T-cell (primary cell): Measurements from ENCODE around the gene TACO1. TPM values are rescaled to one million over a fixed set of nuclear protein-coding genes. Genes with fewer than 3 reads are reported as not detected.

Source experiments
- ATAC-seq, 4 experiments: fragments of 200-7000 bp in 3 of 4; fragments of 150-1000 bp in 1 of 4; cut with Tn5 transposase; replicated peaks in 1 of 4; 1 replicate in 3 of 4; 2 replicates in 1 of 4; pipeline ENCODE4 v1.10.0; 2021; ENCODE audit warnings: moderate library complexity in 3 of 4, mild to moderate bottlenecking in 2 of 4, moderate number of reproducible peaks in 1 of 4
- CTCF ChIA-PET, 2 donors: fragments of 300-600 bp; sonication (Branson Sonifier 250); formaldehyde crosslinking; loops; one replicate each; lab custom pipeline; 2022; ENCODE audit warnings: antibody characterized with exemption in 2 of 2; lab: Charles Lee
- POLR2A ChIA-PET, 2 donors: fragments of 300-600 bp; sonication (Branson Sonifier 250); formaldehyde crosslinking; loops; one replicate each; lab custom pipeline; 2022; ENCODE audit warnings: antibody characterized with exemption in 2 of 2; lab: Charles Lee
- DNase-seq, 35 experiments: peaks; one replicate each; pipeline versions ENCODE4 v3.0.0 to v3.0.0-alpha.2; 2013 to 2023
- H3K27ac ChIP-seq: one replicate; pipeline ENCODE4 v1.5.1; 2013; ENCODE audit warnings: low read length
- H3K27me3 ChIP-seq, 2 experiments: replicated peaks in 1 of 2; 1 replicate in 1 of 2; 2 replicates in 1 of 2; pipeline versions ENCODE4 v1.6.1 to v1.7.0; 2013; ENCODE audit warnings: low read length in 1 of 2, mixed read lengths in 1 of 2; ENCODE audit not compliant: control insufficient read depth in 2 of 2, insufficient read depth in 2 of 2; ENCODE audit errors: extremely low read depth in 1 of 2
- H3K36me3 ChIP-seq, 2 donors: 1 replicate in 1 of 2; 2 replicates in 1 of 2; pipeline versions ENCODE4 v1.6.1 to v1.7.0; 2013; ENCODE audit warnings: low read length in 1 of 2; ENCODE audit not compliant: control insufficient read depth in 2 of 2, insufficient read depth in 1 of 2; ENCODE audit errors: extremely low read depth in 1 of 2
- H3K4me1 ChIP-seq, 2 experiments: 1 replicate in 1 of 2; 2 replicates in 1 of 2; pipeline versions ENCODE4 v1.6.1 to v1.7.0; 2013; ENCODE audit warnings: low read length in 2 of 2, mixed read lengths in 1 of 2; ENCODE audit not compliant: insufficient read depth in 2 of 2, control insufficient read depth in 1 of 2; ENCODE audit errors: extremely low read depth in 1 of 2
- H3K4me3 ChIP-seq, 2 donors: 1 replicate in 1 of 2; 2 replicates in 1 of 2; pipeline versions ENCODE4 v1.5.1 to v1.7.0; 2013; ENCODE audit warnings: mild to moderate bottlenecking in 2 of 2, low read length in 1 of 2, moderate library complexity in 1 of 2; ENCODE audit not compliant: control insufficient read depth in 1 of 2; ENCODE audit errors: extremely low read depth in 1 of 2
- H3K9me3 ChIP-seq: 2 replicates; pipeline ENCODE4 v1.7.0; 2013
- H3K27ac Mint-ChIP-seq, 2 donors: one replicate each; pipeline ENCODE4 v1.8.0; 2020 to 2021; ENCODE audit warnings: mild to moderate bottlenecking in 2 of 2, mixed read lengths in 2 of 2
- H3K27me3 Mint-ChIP-seq, 2 donors: one replicate each; pipeline ENCODE4 v1.8.0; 2021 to 2022; ENCODE audit warnings: mixed read lengths in 2 of 2
- H3K36me3 Mint-ChIP-seq: one replicate; pipeline ENCODE4 v1.8.0; 2021; ENCODE audit warnings: mixed read lengths
- H3K4me1 Mint-ChIP-seq, 3 donors: one replicate each; pipeline ENCODE4 v1.8.0; 2020 to 2022; ENCODE audit warnings: mixed read lengths in 3 of 3, mild to moderate bottlenecking in 1 of 3
- H3K4me3 Mint-ChIP-seq, 3 donors: one replicate each; pipeline ENCODE4 v1.8.0; 2020 to 2022; ENCODE audit warnings: mild to moderate bottlenecking in 3 of 3, mixed read lengths in 3 of 3, moderate library complexity in 3 of 3
- H3K9me3 Mint-ChIP-seq, 3 donors: one replicate each; pipeline ENCODE4 v1.8.0; 2020 to 2022; ENCODE audit warnings: mixed read lengths in 3 of 3
- WGBS: methylation state at CpG from one replicate; pipeline ENCODE4 v1.1.5; 2013; ENCODE audit warnings: missing lambda C conversion rate; ENCODE audit not compliant: insufficient coverage; 5-methylcytosine and 5-hydroxymethylcytosine counted together
- total RNA-seq, 35 experiments: library from RNA in 6 of 35; stranded (reverse) in 6 of 35; fragments of 120-200 nt in 1 of 35; gene quantifications; one replicate each; pipeline versions ENCODE4 v1.2.1 to v1.2.4 and lab custom pipeline; 2013 to 2026

The TACO1 gene
- total RNA-seq, 5 donors from 2014 or later (not counting 1 experiment from before 2014, with no cell fraction given), result 10.9 to 20.5 (median 18.8) TPM

GRCh38 chr17:63621684-63622573 lies 21.2 kb downstream of the TACO1 start, which contains the start of gene MAP3K3:
Gene MAP3K3, plus strand, starts transcription at chr17:63622417. Its CDS starts 343 bp downstream, at chr17:63622760.
- WGBS, result 1% methylated on average over 57 of the region's 75 CpGs
- Histone ChIP-seq H3K4me1 (peaks cover 15 to 26% of the 10 kb centered on the region in 2 experiments), H3K9me3 (no peaks in the 10 kb centered on the region), H3K27ac (peak within 1 kb of the TSS; percentile 67), H3K4me3 (peak within 1 kb of the TSS; percentile 73 to 80), H3K36me3 (no peaks in the 10 kb centered on the region), H3K27me3 (no peaks in the 10 kb centered on the region)
- Mint-ChIP-seq H3K27ac (peak within 1 kb of the TSS; percentile 87 to 96), H3K4me1 (peaks cover 42 to 44% (median 43%) of the 10 kb centered on the region in 3 donors), H3K27me3 (no peaks in the 10 kb centered on the region), H3K4me3 (peak within 1 kb of the TSS; percentile 97 to 99 (median 99)), H3K9me3 (no peaks in the 10 kb centered on the region), H3K36me3 (no peaks in the 10 kb centered on the region)
- ATAC-seq (peak; percentile 89 to 90 (median 89)), DNase-seq (peak; percentile 87 to 99 (median 97))
- ChIA-PET CTCF (interaction anchor here (0.6 to 2.3 kb wide), 14 partner anchors 11 to 898 kb away, joined by 3 to 19 read pairs (median 4); partner anchors contain the start of genes CYB561 (in 1 of the 2), STRADA (in 1 of the 2) and TACO1 (in 1 of the 2)), POLR2A (interaction anchor here (0.5 to 1.2 kb wide), 8 partner anchors 9 to 963 kb away, joined by 3 to 10 read pairs (median 6); partner anchors contain the start of gene ICAM2 (in 1 of the 2))

GRCh38 chr17:63622574-63623390 lies 22.1 kb downstream of the TACO1 start:
- no peaks in the 10 kb centered on the region for H3K27me3 Mint-ChIP-seq
- DNase-seq (peak in 33 of 35 experiments; percentile 18 to 67 (median 40)), ATAC-seq (peak; percentile 19 to 47 (median 40))
- under 1% methylated on average over 85 of the region's 100 CpGs for WGBS
- Histone ChIP-seq H3K27me3 (no peaks in the 10 kb centered on the region), H3K9me3 (no peaks in the 10 kb centered on the region), H3K27ac (no peak overlapping the region), H3K36me3 (no peaks in the 10 kb centered on the region), H3K4me3 (peak overlapping the region; percentile 73 to 80), H3K4me1 (peaks cover 17 to 27% of the 10 kb centered on the region in 2 experiments)
- peak overlapping the region; percentile 97 to 99 (median 99) for H3K4me3 Mint-ChIP-seq
- H3K27ac Mint-ChIP-seq, result peak overlapping the region; percentile 87 to 96
- no peaks in the 10 kb centered on the region for H3K36me3 Mint-ChIP-seq
- H3K4me1 Mint-ChIP-seq, result peaks cover 47 to 51% (median 49%) of the 10 kb centered on the region in 3 donors
- no peaks in the 10 kb centered on the region for H3K9me3 Mint-ChIP-seq
- CTCF ChIA-PET, result interaction anchor here in 1 of 2 donors (0.6 to 2.3 kb wide), 9 partner anchors 11 to 197 kb away, joined by 3 to 19 read pairs (median 3); partner anchors contain the start of genes CYB561, STRADA and TACO1
- POLR2A ChIA-PET, result interaction anchor here in 1 of 2 donors (0.6 to 1.2 kb wide), 3 partner anchors 13 to 398 kb away, joined by 3 to 6 read pairs (median 4); partner anchors contain the start of gene ICAM2

- WGBS, result 100% methylated on average over 2 of the region's 7 CpGs
- Histone ChIP-seq H3K4me3 (peak overlapping the region in 1 of 2 donors; percentile 73), H3K27ac (no peak overlapping the region), H3K9me3 (no peaks in the 10 kb centered on the region), H3K4me1 (peaks cover 17 to 27% of the 10 kb centered on the region in 2 experiments), H3K27me3 (no peaks in the 10 kb centered on the region), H3K36me3 (no peaks in the 10 kb centered on the region)
- no peak for ATAC-seq
- H3K27me3 Mint-ChIP-seq, result no peaks in the 10 kb centered on the region
- H3K27ac Mint-ChIP-seq, result peak overlapping the region; percentile 87 to 96
- ChIA-PET CTCF (interaction anchor here in 1 of 2 donors (0.5 to 1.2 kb wide), 3 partner anchors 10 to 1024 kb away, joined by 3 to 5 read pairs (median 5); no protein-coding TSS in a partner anchor), POLR2A (interaction anchor here in 1 of 2 donors (0.6 to 0.7 kb wide), 3 partner anchors 26 to 429 kb away, joined by 3 to 6 read pairs (median 4); no protein-coding TSS in a partner anchor)
- H3K4me1 Mint-ChIP-seq, result peaks cover 50 to 58% (median 51%) of the 10 kb centered on the region in 3 donors
- DNase-seq, result no peak
- no peaks in the 10 kb centered on the region for H3K9me3 Mint-ChIP-seq
- no peaks in the 10 kb centered on the region for H3K36me3 Mint-ChIP-seq
- H3K4me3 Mint-ChIP-seq, result peak overlapping the region; percentile 97 to 99 (median 99)
These were observed 23.3 kb downstream of the TACO1 start for GRCh38 chr17:63623786-63624530.

GRCh38 chr17:63624531-63624880 lies 23.8 kb downstream of the TACO1 start:
- DNase-seq, result no peak
- Histone ChIP-seq H3K4me3 (no peak overlapping the region), H3K36me3 (peaks cover 0 to under 1% of the 10 kb centered on the region in 2 donors), H3K4me1 (peaks cover 17 to 27% of the 10 kb centered on the region in 2 experiments), H3K27me3 (no peaks in the 10 kb centered on the region), H3K27ac (no peak overlapping the region), H3K9me3 (no peaks in the 10 kb centered on the region)
- WGBS, result no CpG with 5 or more reads among the region's 1 CpG
- Mint-ChIP-seq H3K36me3 (no peaks in the 10 kb centered on the region), H3K27me3 (no peaks in the 10 kb centered on the region), H3K4me1 (peaks cover 53 to 60% (median 55%) of the 10 kb centered on the region in 3 donors), H3K4me3 (peak overlapping the region; percentile 66 to 99 (median 97)), H3K27ac (no peak overlapping the region), H3K9me3 (no peaks in the 10 kb centered on the region)
- CTCF ChIA-PET, result interaction anchor here (0.5 to 1.2 kb wide), 3 partner anchors 17 to 1023 kb away, joined by 5 to 14 read pairs (median 5); no protein-coding TSS in a partner anchor
- ATAC-seq, result no peak
- POLR2A ChIA-PET, result interaction anchor here in 1 of 2 donors (0.6 to 0.7 kb wide), 2 partner anchors 26 to 428 kb away, joined by 3 to 6 read pairs; no protein-coding TSS in a partner anchor

GRCh38 chr17:63626551-63627180 lies 26.0 kb downstream of the TACO1 start:
- Histone ChIP-seq H3K4me3 (no peak overlapping the region), H3K9me3 (no peaks in the 10 kb centered on the region), H3K4me1 (peaks cover 17 to 23% of the 10 kb centered on the region in 2 experiments), H3K27me3 (no peaks in the 10 kb centered on the region), H3K36me3 (peaks cover 0 to 5% of the 10 kb centered on the region in 2 donors), H3K27ac (no peak overlapping the region)
- Mint-ChIP-seq H3K27me3 (no peaks in the 10 kb centered on the region), H3K36me3 (no peaks in the 10 kb centered on the region), H3K4me3 (no peak overlapping the region), H3K9me3 (no peaks in the 10 kb centered on the region), H3K4me1 (peaks cover 61 to 67% (median 65%) of the 10 kb centered on the region in 3 donors), H3K27ac (peak overlapping the region in 1 of 2 donors; percentile 13)
- ATAC-seq, result no peak
- no peak for DNase-seq
- POLR2A ChIA-PET, result no interaction called here
- CTCF ChIA-PET, result interaction anchor here in 1 of 2 donors (0.6 kb wide), 1 partner anchor 53 kb away, joined by 3 read pairs; no protein-coding TSS in a partner anchor
- WGBS, result 100% methylated on average over 1 of the region's 4 CpGs
